DMS53 treated with DMSO at 0.1 percent for 48 hours (cell line): ENCODE data around the gene SPDEF.

Source experiments
- DNase-seq: peaks from one replicate; lab custom pipeline; 2025; ENCODE audit not compliant: unreplicated experiment; lab: John Stamatoyannopoulos, UW

Gene SPDEF

DNA sequence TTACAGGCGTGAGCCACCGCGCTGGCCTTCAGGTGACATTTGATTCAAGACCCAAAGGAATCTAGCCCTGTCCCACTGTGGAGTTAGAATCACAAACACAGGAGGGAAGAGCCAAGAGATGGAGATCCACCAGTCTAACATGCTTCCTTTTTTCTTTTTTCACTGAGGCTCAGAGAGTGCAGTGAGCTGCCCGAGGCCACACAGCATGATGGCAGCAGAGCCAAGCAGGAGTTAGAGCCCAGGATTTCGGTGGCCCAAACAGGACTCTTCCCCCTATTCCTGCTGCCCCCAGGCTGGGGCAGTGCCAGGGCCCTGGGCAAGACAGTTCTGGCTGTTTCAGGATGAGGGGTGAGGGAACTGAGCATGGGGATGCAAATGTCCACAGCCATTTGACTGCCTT is 8.1 kb upstream of the SPDEF start:
- no peak for DNase-seq

DNA sequence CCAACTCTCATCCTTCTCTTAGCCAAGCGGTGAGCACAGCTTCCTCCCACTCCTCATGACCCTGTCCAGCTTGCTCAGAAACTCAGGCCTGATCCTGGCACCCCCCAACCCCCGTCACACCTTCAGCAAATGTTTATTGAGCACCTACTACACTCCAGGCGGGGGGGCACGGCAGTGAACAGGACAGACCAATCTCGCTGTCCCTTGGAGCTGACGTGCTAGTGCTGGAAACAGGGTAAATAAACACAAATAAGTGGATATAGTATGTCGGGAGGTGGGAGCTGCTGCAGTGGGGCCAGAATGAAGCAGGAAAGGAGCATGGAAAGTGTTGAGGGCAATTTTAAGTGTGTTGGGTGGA is 7.4 kb upstream of the SPDEF start:
- no peak for DNase-seq

DNA sequence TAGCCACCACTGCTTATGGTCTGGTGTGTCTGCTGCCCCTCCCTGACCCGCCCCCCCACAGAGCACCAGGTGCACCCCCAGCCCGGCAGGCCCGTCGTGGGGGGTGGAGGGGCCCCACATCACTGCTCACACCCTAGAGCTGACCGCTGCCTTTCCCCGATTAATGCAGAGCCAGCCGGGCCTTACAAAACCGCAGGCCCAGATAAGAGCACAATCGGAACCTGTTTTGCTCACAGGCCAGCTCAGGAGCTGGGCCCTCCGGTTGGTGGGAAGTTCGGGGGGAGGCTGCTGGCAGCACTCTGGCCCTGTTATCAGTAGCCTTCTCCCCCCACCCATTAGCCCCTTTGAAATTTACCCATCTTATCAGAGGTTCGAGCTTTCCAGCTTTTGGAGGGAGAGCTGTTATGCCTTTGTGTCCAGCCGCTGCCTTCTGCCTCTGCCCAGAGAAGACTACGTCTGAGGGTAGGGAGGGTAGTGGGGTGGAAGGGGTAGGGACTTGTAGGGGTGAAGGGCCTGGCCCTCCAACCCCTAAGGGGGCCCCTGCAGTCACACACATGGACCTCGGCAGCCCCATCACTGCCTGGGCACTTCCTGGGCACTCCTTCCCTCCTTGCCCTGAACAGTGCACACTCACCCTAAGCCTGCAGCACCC is 6.9 kb upstream of the SPDEF start:
- DNase-seq: no peak

DNA sequence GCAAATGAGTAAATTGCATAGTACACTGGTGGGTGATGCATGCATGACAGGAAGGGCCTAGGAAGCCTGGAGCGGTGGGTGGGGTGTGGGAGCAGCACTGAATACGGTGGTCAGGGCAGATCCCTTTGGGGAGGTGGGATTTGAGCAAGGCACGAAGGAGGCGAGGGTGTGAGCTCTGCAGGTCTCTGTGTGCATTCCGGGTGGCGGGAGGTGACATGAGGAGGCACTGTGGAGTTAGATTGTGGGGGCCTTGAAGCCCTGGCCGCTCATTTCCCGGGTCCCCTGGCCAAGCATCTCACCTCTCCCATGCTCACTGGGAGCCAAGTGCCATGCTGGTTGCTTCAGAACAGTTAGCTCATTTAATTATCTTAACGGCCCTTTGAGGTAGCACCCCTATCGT is 6.2 kb upstream of the SPDEF start:
- no peak for DNase-seq

DNA sequence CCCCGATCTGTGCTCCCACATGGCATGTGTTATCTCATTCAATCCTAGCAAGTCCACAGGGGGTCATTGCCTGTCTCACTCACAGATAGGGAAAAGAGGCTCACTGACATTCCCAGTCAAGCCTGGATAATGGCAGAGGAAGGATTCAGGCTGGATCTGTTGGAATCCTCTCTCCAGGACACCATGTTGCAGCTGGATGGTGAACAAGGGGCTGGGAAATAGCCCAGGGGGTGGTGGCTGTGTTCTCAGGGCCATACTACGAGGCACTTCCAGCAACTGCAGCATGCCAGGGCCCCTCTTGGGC is 5.0 kb upstream of the SPDEF start:
- no peak for DNase-seq

DNA sequence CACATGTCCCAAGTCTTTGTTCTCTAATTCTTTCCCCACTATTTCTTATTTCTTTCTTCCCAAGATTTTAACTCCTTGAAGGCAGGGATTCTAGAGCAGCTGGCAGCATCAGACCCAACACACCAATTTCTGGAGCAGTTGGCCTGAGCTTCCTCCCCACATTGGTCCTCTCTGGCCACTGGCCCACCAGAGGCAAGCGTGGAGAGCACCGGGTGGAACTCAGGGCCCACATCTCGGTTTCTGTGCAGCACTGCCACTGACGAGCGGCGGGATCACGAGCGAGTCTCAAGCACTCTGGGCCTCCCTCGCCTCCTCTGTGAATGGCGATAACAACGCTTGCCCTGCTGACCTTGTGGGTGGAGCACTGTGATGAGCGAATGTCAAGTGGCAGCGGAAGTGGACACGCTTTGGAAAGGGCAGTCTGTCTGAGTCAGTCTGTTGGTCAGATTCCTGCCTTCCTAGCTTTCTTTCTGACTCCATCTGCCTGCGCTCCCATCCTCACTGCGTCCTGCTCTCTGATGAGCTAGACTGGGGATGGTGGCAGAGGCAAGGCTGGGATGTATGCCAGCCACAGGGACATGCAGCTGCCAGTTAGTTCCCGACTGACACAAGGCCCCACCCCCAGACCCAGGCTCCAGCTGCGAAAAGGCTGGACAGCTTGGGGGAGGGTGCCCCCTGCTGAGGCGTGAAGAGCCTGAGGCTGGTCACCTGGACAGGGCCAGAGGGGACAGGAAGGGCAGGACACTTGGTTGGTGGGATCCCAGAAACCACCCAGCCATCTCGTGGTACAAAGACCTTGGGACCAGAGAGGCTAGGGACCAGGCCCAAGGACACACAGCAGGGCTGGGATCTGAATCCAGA is 4.5 kb upstream of the SPDEF start:
- DNase-seq: peak; percentile 91

DNA sequence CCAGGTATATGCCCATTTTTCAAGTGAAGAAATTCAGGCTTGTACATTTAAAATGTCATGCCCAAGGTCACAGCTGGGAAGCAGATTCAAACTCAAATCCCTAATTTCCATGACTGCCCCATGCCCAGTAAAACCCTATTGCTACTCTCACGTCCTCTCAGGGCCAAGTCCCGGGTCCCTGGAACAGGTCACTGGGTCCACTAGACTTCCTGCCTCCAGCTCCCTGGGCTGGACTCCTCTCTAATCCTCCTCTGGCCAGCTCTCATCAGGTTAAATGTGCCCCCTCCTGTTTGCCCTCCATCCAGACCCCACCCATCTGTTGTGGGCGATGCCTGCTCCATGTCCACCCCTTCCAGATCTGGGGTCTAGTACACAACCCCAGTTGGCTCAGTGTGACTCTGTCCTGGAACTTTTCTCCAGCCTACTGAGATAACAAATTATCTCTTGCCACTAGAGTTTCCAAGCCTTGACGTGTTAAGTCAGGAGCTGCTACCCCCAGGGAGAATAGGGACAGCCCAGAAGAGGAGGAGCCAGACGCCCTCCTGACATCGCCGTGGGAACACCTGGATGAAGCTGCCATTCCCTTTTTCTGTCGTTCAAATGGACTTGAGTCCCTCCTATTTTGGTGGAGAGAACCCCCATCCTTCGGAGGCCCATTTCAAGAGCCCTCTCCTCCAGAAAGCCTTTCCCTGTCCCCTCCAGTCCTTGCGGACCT is 3.7 kb upstream of the SPDEF start:
- DNase-seq: no peak

DNA sequence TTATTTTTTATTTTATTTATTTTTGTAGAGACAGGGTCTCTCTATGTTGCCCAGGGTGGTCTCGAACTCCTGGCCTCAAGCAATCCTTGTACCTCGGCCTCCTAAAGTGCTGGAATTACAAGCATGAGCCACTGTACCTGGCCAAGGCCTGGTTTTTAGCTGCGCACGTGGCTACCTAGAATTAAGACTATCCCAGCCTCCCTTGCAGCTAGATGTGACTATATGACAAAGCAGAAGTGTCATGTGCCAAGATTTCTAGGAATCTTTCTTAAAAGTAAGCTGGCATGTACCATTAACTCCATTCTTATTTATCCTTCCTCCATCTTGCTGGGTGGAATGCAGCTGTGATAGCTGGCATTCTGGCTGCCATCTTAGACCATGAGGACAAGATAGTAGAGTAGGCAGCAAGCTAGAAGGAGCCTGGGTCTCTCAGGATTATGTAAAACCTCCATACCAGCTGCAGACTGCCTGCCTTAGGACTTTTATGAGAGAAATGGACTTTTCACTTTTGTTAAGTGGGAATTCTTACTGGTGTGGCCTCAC is 2.1 kb upstream of the SPDEF start:
- DNase-seq: no peak

DNA sequence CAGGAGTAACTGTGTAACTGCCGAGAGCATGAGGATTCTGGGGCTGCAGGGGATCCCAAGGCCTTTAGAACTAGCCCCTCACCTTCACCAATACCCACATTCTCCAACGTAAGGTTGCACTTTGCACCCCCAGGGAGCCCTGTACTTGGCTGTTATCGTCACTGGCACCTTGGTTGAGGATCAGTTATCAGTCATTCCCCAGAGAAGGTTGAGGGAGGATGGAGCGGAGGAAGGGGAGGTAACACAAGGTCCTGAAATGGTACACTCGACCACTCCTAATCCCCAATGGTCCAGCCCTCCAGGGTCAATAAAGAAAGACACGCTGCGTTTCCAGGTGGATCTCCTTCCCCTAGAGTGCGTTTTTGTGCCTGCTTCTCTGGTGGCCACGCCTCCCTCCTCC is 1.1 kb upstream of the SPDEF start:
- no peak for DNase-seq

DNA sequence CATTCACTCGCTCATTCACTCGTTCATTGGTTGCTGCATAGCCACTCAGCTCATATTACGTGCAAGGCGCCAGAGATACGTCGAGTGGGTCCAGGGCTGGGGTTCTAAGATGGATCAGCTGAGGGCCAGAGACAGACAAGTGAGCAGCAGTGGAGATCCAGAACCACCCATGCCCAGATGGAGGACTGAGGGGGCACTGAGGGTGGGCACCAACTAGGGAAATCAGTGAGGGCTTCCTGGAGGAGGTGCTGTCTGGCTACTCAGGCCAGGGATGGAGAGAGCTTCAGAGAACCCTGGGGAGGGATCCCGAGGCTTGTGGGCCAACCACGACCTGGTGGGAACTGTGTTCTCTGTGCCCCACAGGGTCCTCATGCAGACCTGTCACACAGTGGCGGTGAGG is 364 bp upstream of the SPDEF start:
- DNase-seq: no peak

DNA sequence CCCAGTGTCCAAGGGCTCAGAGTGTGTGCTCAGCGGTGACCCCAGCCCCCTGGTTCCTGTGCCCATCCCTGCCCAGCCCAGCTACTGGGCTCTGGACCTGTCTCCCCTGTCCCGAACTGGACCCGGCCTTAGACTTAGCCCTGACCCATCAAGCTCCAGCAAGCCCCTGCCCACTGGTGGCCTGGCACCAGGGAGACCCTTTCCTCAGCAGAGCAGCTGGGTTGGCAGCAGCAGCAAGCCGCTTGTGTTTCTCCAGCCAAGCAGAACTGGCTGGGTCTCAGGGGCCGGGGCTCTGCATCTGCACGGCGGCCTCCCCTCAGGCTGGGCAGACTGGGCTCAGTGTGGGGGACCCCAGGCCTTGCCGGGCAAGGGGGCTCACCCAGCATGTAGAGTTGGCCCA is 801 bp downstream of the SPDEF start:
- no peak for DNase-seq

DNA sequence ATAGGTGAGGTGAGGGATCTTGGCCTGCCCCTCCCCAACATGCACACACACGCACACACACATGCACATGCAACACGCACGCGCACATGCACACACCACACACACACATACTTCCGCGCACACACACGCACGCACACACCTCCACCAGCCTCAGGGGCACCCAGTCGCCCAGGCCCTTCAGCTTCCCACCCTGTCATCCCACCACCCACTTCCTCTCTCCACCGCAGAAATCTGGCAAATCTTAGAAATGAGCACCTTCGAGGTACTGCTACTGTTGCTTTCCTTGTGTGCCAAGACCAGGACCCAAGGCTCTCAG is 1.2 kb downstream of the SPDEF start:
- no peak for DNase-seq

DNA sequence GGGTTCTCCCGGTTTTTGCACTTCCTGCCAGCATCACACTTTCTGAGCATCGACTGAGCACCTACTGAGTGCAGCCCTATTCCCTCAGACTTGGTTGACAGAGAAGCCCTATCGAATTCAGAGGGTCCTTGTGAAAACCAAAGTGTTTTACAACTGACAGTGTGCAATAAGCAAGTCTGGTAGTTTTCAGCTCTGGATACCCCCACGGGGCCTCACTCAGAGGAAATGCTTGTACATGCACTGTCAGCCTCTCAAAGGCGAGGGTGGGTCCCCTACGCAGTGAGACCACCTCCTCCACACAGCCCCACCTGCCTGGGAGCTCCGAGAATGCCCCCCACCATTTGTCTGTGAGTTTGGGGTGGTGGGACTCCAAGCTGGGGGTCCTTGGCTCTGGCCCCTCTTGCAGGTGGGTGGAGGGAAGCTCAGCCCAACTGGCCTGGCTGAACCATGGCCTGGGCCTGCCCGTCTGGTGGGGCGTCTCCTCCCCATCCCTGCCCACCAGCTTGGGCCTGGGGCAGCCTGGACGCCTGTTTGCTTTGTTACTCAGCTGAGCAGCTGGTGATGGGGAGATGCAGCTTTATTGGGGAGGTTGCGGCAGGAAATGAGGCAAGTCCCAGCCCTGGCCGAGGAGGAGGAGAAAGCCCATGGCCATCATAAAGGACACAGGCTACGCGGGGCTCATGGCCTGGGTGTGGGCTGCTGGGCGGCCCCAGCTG is 1.7 kb downstream of the SPDEF start:
- no peak for DNase-seq

DNA sequence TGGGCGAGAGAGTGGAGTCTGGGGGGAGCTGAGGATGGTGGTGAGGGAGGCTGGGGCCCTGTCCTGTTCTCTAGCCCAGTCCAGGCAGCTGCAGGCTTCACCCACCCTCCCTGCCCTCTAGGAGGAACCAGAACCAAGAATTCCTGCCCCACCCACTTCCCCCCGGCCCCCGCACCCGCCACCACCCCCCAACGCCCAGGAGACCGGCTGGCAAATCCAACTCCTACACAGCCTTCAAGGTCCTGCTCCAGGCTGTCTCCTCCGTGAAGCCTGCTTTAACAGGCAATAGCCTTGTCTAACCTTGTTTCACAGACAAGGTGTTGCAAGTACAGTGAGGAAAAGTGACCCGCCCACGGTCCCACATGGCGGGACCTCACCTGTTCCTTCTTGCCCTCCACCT is 2.4 kb downstream of the SPDEF start:
- no peak for DNase-seq

DNA sequence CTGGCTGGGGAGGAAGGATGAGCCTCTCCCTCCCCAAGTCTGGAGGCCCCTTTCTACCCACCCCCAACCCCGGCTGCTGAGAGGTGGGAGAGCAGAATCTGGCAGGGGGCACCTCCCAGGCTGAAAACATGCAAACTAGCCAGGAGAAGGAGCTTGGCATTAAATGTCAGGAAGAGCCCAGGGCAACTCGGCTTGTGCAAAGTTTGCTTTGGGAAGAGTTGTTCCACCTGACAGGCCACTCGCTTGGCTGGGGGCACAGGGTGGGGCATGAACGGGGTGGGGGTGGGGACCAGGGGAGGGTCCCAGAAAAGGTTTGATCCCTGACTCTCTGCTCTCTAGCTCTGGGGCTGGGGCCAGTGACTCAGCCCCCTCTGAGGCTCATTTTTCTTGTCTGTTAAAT is 3.0 kb downstream of the SPDEF start:
- no peak for DNase-seq

DNA sequence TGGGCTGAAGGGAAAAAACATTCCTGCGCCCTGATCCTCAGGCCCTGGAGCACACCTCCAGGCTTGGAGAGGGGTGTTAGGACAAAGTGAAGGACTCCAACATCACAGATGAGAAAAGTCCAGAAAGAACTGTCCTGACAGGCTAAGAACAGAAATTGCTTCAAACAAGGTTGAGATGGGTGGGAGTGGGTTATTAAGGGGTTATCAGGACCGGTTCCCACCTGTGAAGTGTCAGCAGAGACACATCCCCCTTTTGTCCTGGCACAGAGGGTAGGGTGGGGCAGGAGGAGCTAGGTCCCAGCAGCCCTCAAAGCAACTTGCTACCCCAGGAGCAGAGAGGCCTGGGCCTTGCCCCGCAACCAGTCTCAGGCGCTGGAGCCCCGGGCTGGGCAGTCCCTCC is 3.5 kb downstream of the SPDEF start:
- no peak for DNase-seq

DNA sequence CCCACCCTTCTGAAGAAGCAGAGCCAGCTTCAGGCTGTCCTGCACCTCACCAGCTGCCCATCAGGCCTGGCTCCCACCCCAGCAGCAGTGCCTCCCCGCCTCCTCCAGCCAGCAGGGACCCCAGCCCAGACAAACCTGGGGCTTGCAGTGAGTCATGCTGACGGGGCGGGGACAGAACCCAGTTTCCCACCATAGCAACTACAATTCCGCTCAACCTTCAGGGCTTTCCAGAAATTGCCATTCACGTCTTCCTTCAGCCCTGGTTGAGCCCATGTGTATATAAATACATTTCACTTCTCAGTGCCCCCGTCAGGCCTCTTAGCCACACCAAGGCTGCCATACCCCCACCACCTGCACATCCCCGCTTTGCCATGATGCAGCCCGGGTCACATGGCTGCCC is 4.4 kb downstream of the SPDEF start:
- no peak for DNase-seq

DNA sequence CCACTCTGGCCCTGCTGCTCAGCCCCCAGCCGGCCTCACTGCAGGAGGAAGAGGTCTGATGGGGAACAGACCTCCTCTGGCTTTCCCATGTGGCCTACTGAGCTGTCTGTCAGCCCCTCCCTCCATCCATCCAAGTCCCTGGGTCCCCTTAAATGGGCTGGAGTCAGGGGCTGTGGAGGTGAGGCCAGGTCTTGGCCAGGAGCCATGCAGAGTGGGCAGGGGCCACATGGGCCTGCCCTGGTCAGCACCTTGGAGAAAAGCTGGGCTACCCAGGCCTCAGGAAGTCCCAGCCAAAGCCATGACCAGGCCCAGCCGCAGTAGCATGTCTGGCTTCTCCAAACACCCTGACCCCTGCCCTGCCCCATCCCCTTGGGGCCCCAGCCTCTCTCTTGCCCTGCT is 6.3 kb downstream of the SPDEF start:
- DNase-seq: no peak

DNA sequence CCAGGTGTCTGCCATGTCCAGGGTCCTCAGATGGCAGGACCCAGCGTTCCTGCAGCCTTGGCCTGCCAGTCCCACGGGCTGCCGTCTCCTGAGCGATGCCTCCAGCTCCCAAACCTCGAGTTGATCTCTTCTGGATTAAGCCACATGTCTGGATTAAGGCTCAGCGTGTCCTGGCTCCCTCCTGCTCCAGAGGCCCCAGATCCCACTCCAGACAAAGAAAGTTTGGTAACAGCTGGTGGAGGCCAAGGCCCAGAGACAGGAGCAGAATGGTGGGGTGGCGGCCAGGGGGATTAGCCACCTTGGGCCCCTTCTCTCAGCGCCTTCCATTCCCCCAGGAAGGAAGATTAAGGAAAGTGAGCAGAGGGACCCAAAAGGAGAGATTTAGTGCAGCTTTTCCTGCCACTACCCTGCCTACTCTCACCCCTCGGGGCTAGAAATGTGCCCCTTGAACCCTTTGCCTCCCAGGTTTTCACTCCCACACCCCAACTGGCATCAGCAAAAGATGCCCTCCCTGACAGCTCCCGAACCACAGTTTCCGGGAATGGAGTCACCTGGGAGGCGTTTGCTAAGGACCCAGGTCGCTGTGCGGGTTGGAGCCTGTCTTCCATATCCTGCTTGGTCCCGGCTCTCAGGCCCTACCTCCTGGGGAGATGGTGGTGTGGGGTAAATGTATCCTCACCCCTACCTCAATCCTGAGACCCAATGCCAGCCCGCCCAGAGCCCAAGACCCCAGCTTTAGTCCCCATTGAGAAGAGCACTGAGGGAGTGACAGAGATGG is 6.9 kb downstream of the SPDEF start:
- no peak for DNase-seq

DNA sequence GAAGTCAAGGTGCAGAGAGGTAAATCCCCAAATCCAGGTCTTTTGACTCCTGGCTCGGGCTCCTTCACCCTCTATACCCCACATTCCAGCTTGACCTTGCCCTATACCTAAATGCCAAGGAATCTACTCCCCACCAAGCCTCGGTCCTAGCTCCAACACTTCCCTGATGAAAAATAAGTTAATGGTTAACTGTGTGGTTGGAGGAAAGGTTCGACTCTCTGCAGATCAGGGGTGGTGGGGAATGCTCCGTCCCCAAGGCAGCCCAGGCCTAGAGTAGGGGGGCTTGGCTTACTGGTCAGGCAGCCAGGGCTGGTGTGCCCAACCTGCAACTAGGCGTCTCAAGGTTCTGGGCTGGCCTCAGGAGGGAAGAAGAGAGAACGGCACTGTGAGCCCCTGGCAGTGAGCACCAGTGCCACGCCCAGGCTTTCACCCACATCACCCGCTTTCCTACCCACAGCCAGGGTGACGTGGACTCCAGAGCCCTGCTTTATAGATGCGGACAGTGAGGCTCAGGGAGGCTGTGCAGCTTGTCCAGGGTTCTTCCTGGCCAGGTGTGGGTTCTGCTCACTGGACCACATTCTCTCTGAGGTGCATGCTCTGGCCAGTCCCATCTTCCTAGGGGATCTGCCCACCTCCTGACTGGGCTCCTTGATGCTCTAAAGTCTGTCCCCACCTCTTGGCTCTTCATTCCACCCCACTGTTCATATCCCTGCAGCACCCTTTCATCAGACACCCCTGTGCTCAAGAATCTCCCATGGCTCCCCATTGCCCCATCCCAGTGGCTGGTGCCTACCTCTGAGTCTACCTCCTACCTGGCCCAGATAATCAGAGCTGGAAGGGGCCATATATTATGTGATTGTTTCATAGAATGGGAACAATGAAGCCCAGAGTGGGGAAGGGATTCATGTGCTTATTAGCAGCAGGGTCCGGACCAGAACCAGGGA is 8.2 kb downstream of the SPDEF start:
- DNase-seq: no peak
